Left ventricle myocardium inferior (tissue), 1 donor: ENCODE data around the gene FAM53A. TPM values are rescaled to one million over a fixed set of nuclear protein-coding genes. Genes with fewer than 3 reads are reported as not detected.

Source experiments
- DNase-seq: peaks from one replicate; pipeline ENCODE4 v3.0.0-alpha.2; 2020
- H3K27ac ChIP-seq: fragments of 200-600 bp; replicated peaks from 2 replicates; pipeline ENCODE4 v1.8.0; 2021
- H3K27me3 ChIP-seq: fragments of 200-600 bp; 2 replicates; pipeline ENCODE4 v1.8.0; 2021; ENCODE audit warnings: low read depth
- H3K36me3 ChIP-seq: fragments of 200-600 bp; 2 replicates; pipeline ENCODE4 v1.8.0; 2021
- H3K4me1 ChIP-seq: fragments of 200-600 bp; 2 replicates; pipeline ENCODE4 v1.8.0; 2021
- H3K4me3 ChIP-seq: fragments of 200-600 bp; 2 replicates; pipeline ENCODE4 v1.8.0; 2021; ENCODE audit warnings: mild to moderate bottlenecking, moderate library complexity
- H3K9me3 ChIP-seq: fragments of 200-600 bp; replicated peaks from 2 replicates; pipeline ENCODE4 v1.8.0; 2021
- CTCF ChIP-seq: fragments of 200-600 bp; IDR thresholded peaks from 2 replicates; pipeline ENCODE4 v1.8.0; 2021; ENCODE audit warnings: antibody characterized with exemption, mild to moderate bottlenecking, borderline replicate concordance
- intact Hi-C: fragments of 100-400 bp; cut with micrococcal nuclease; formaldehyde crosslinking; loops from one replicate; pipeline ENCODE4 v1.11.0; 2022
- total RNA-seq: library from RNA; stranded (reverse); fragmentation: NEBNext Ultra II Directional; extraction: Animal tissue kit (Norgen Biotek cat#: 25700); gene quantifications from one replicate; pipeline ENCODE4 v1.2.1, GENCODE V29; 2021
- donor health status: DM: no; HTN: yes; CAD: no; lungs with severe emphysema.

FAM53A gene
- total RNA-seq, 1 donor from 2014 or later: 0.71 TPM

GRCh38 chr4:1636490-1637211, 47.5 kb downstream of the FAM53A start:
- no peak for DNase-seq
- Histone ChIP-seq H3K4me3 (no peak overlapping the region), H3K9me3 (peaks cover 4% of the 10 kb centered on the region), H3K36me3 (no peaks in the 10 kb centered on the region), H3K27ac (no peak overlapping the region), H3K27me3 (peaks cover 7% of the 10 kb centered on the region), H3K4me1 (peaks cover 4% of the 10 kb centered on the region)
- intact Hi-C loops: loop anchor here (10.0 kb wide), 1 partner anchor 282 kb away; no protein-coding TSS in a partner anchor
- no peak for TF ChIP-seq CTCF

- Histone ChIP-seq H3K27me3 (peaks cover 7% of the 10 kb centered on the region), H3K4me1 (peaks cover 4% of the 10 kb centered on the region), H3K27ac (no peak overlapping the region), H3K4me3 (no peak overlapping the region), H3K36me3 (no peaks in the 10 kb centered on the region), H3K9me3 (peaks cover 4% of the 10 kb centered on the region)
- DNase-seq: no peak
- intact Hi-C loops: loop anchor here (10.0 kb wide), 1 partner anchor 281 kb away; no protein-coding TSS in a partner anchor
- no peak for TF ChIP-seq CTCF
These were observed 48.6 kb downstream of the FAM53A start for GRCh38 chr4:1635464-1635863.

GRCh38 chr4:1633993-1634392, 50.1 kb downstream of the FAM53A start:
- H3K4me1 ChIP-seq: peaks cover 9% of the 10 kb centered on the region
- H3K9me3 ChIP-seq: peaks cover 4% of the 10 kb centered on the region
- no peak overlapping the region for H3K27ac ChIP-seq
- no peak for TF ChIP-seq CTCF
- DNase-seq: no peak
- intact Hi-C loops: loop anchor here (10.0 kb wide), 1 partner anchor 279 kb away; no protein-coding TSS in a partner anchor
- H3K27me3 ChIP-seq: peaks cover 7% of the 10 kb centered on the region
- no peak overlapping the region for H3K4me3 ChIP-seq
- H3K36me3 ChIP-seq: no peaks in the 10 kb centered on the region

- H3K36me3 ChIP-seq: no peaks in the 10 kb centered on the region
- H3K4me1 ChIP-seq: peaks cover 9% of the 10 kb centered on the region
- H3K27ac ChIP-seq: no peak overlapping the region
- no peak overlapping the region for H3K4me3 ChIP-seq
- no peak for TF ChIP-seq CTCF
- intact Hi-C loops: loop anchor here (10.0 kb wide), 1 partner anchor 278 kb away; no protein-coding TSS in a partner anchor
- no peak for DNase-seq
- peaks cover 4% of the 10 kb centered on the region for H3K9me3 ChIP-seq
- peaks cover 7% of the 10 kb centered on the region for H3K27me3 ChIP-seq
These were observed 51.7 kb downstream of the FAM53A start for GRCh38 chr4:1632109-1633104.

GRCh38 chr4:1631136-1631535, 53.0 kb downstream of the FAM53A start:
- peaks cover 7% of the 10 kb centered on the region for H3K27me3 ChIP-seq
- TF ChIP-seq CTCF: no peak
- H3K36me3 ChIP-seq: no peaks in the 10 kb centered on the region
- peaks cover 9% of the 10 kb centered on the region for H3K4me1 ChIP-seq
- intact Hi-C loops: loop anchor here (10.0 kb wide), 1 partner anchor 276 kb away; no protein-coding TSS in a partner anchor
- H3K4me3 ChIP-seq: no peak overlapping the region
- peaks cover 4% of the 10 kb centered on the region for H3K9me3 ChIP-seq
- no peak overlapping the region for H3K27ac ChIP-seq
- DNase-seq: no peak
